ENCODE results near the gene FRMD4A.

FRMD4A gene

GRCh38 chr10:13801156-13801906 lies 529.4 kb downstream of the FRMD4A start:
- no peak for TF ChIP-seq CTCF (IDR thresholded peaks at IDR 0.05; ENCODE audit: insufficient read depth, low read depth, low read length, missing control alignments)
- DNase-seq (ENCODE audit: low read depth) = no peak
- H3K4me3 ChIP-seq (ENCODE audit: low read length) = no peak overlapping the region

- DNase-seq (ENCODE audit: low read depth) = no peak
- H3K4me3 ChIP-seq (ENCODE audit: low read length) = no peak overlapping the region
- TF ChIP-seq CTCF (IDR thresholded peaks at IDR 0.05; ENCODE audit: insufficient read depth, low read depth, low read length, missing control alignments) = no peak
Observed at GRCh38 chr10:13797164-13797563, 533.6 kb downstream of the FRMD4A start.

GRCh38 chr10:13795653-13796555 lies 534.8 kb downstream of the FRMD4A start:
- no peak overlapping the region for H3K4me3 ChIP-seq (ENCODE audit: low read length)
- no peak for TF ChIP-seq CTCF (IDR thresholded peaks at IDR 0.05; ENCODE audit: insufficient read depth, low read depth, low read length, missing control alignments)
- peak; percentile 14 for DNase-seq (ENCODE audit: low read depth)

GRCh38 chr10:13794992-13795612 lies 535.6 kb downstream of the FRMD4A start:
- no peak for DNase-seq (ENCODE audit: low read depth)
- no peak overlapping the region for H3K4me3 ChIP-seq (ENCODE audit: low read length)
- no peak for TF ChIP-seq CTCF (IDR thresholded peaks at IDR 0.05; ENCODE audit: insufficient read depth, low read depth, low read length, missing control alignments)

- DNase-seq (ENCODE audit: low read depth) = no peak
- no peak for TF ChIP-seq CTCF (IDR thresholded peaks at IDR 0.05; ENCODE audit: insufficient read depth, low read depth, low read length, missing control alignments)
- H3K4me3 ChIP-seq (ENCODE audit: low read length) = no peak overlapping the region
Observed at GRCh38 chr10:13792006-13792405, 538.7 kb downstream of the FRMD4A start.

GRCh38 chr10:13791483-13791882 lies 539.2 kb downstream of the FRMD4A start:
- no peak for TF ChIP-seq CTCF (IDR thresholded peaks at IDR 0.05; ENCODE audit: insufficient read depth, low read depth, low read length, missing control alignments)
- no peak overlapping the region for H3K4me3 ChIP-seq (ENCODE audit: low read length)
- DNase-seq (ENCODE audit: low read depth) = no peak

Data from epithelial cell of esophagus (primary cell).